HepG2 (cell line): ENCODE data around the gene TMEM87A. TPM values are rescaled to one million over a fixed set of nuclear protein-coding genes. Genes with fewer than 3 reads are reported as not detected.
A peak's percentile ranks its signal among the peaks of the same experiment; 100 is the strongest.

Experiments used
- CSRNP1 ChIP-seq: sonication (generic); formaldehyde crosslinking; IDR thresholded peaks from 2 replicates; pipeline ENCODE4 v1.8.1; 2023; ENCODE audit warnings: mild to moderate bottlenecking, missing genetic modification reagents
- ELF4 ChIP-seq: sonication (generic); formaldehyde crosslinking; IDR thresholded peaks from 2 replicates; pipeline ENCODE4 v1.5.0; 2020; ENCODE audit warnings: missing genetic modification reagents, mild to moderate bottlenecking, moderate library complexity, borderline replicate concordance
- FOSL1 ChIP-seq: sonication (generic); formaldehyde crosslinking; IDR thresholded peaks from 2 replicates; pipeline ENCODE4 v1.9.0; 2021; ENCODE audit warnings: missing genetic modification reagents, borderline replicate concordance
- KAT2B ChIP-seq: fragments of 150-350 bp; IDR thresholded peaks from 2 replicates; pipeline ENCODE4 v1.6.1; 2014; ENCODE audit warnings: low read depth, low read length, borderline replicate concordance
- ZBTB33 ChIP-seq: sonication (generic); formaldehyde crosslinking; IDR thresholded peaks from 2 replicates; pipeline ENCODE4 v1.4.0; 2020; ENCODE audit warnings: missing genetic modification reagents
- ZFP41 ChIP-seq: sonication (generic); formaldehyde crosslinking; IDR thresholded peaks from 2 replicates; pipeline ENCODE4 v1.4.0; 2020; ENCODE audit warnings: mild to moderate bottlenecking, missing genetic modification reagents, borderline replicate concordance
- ZIK1 ChIP-seq: sonication (generic); formaldehyde crosslinking; IDR thresholded peaks from 2 replicates; pipeline ENCODE4 v1.5.0; 2020; ENCODE audit warnings: mild to moderate bottlenecking, low read depth, missing genetic modification reagents, borderline replicate concordance
- ZNF282 ChIP-seq: fragments of 450-650 bp; IDR thresholded peaks from 2 replicates; pipeline ENCODE4 v1.6.1; 2018; ENCODE audit not compliant: partially characterized antibody
- ZNF296 ChIP-seq: sonication (generic); formaldehyde crosslinking; conservative IDR thresholded peaks from 2 replicates; pipeline ENCODE4 v1.5.0; 2020; ENCODE audit warnings: mild to moderate bottlenecking, missing genetic modification reagents
- ZNF350 ChIP-seq: sonication (generic); formaldehyde crosslinking; IDR thresholded peaks from 2 replicates; pipeline ENCODE4 v1.4.0; 2020; ENCODE audit warnings: mild to moderate bottlenecking, low read depth, missing genetic modification reagents, borderline replicate concordance
- ZNF460 ChIP-seq: sonication (generic); formaldehyde crosslinking; IDR thresholded peaks from 2 replicates; pipeline ENCODE4 v1.5.1; 2020; ENCODE audit warnings: missing genetic modification reagents, mild to moderate bottlenecking, borderline replicate concordance
- ZNF781 ChIP-seq: sonication (generic); formaldehyde crosslinking; IDR thresholded peaks from 2 replicates; pipeline ENCODE4 v1.5.1; 2020; ENCODE audit warnings: borderline replicate concordance, mild to moderate bottlenecking, missing genetic modification reagents; ENCODE audit errors: not compliant biosample characterization
- ZNF878 ChIP-seq: sonication (generic); formaldehyde crosslinking; IDR thresholded peaks from 2 replicates; pipeline ENCODE4 v1.8.1; 2023; ENCODE audit warnings: mild to moderate bottlenecking, missing genetic modification reagents, moderate library complexity
- polyA plus RNA-seq, 8 experiments: library from polyadenylated mRNA; depleted of rRNA in 3 of 8; stranded (reverse) in 7 of 8; unstranded in 1 of 8; fragments of >200 nt; fragmentation: Illumina TruSeq in 4 of 8; extraction: Trizol in 4 of 8; gene quantifications; 2 replicates each; pipeline versions ENCODE4 v1.2.1 to v1.2.3, GENCODE V29; 2011 to 2016; ENCODE audit warnings: low read depth in 4 of 8, missing spikeins in 1 of 8, mixed read lengths in 1 of 8; ENCODE audit not compliant: insufficient read depth in 1 of 8
- total RNA-seq, 5 experiments: library from RNA; depleted of rRNA; stranded (reverse); fragments of >200 nt; fragmentation: Illumina TruSeq; extraction: Trizol; gene quantifications; 2 replicates each; pipeline ENCODE4 v1.2.3, GENCODE V29; 2016; ENCODE audit warnings: low read depth in 1 of 5
- TF ChIP-seq, protein P1 (sequence below): sonication (generic); formaldehyde crosslinking; IDR thresholded peaks from 2 replicates; pipeline ENCODE4 v1.5.1; 2020; ENCODE audit warnings: mild to moderate bottlenecking, missing genetic modification reagents
- TF ChIP-seq, protein P2 (sequence below): sonication (generic); formaldehyde crosslinking; IDR thresholded peaks from 2 replicates; pipeline ENCODE4 v1.5.0; 2020; ENCODE audit warnings: mild to moderate bottlenecking, missing genetic modification reagents, moderate library complexity

The TMEM87A gene
- total and polyA plus RNA-seq, 2 of the 13 experiments (the other 11 are each of a cell fraction or from before 2014, with no cell fraction given), result 20.2 to 42.8 TPM

- TF ChIP-seq ZNF350 (no peak), ZNF460 (no peak), ZNF878 (no peak), ZFP41 (CRISPR knock-in tag) (no peak), KAT2B (no peak), ZNF282 (no peak), FOSL1 (CRISPR knock-in tag) (no peak), ZBTB33 (CRISPR knock-in tag) (peak; percentile 98), ZNF296 (CRISPR knock-in tag) (no peak), ELF4 (CRISPR knock-in tag) (no peak), ZIK1 (CRISPR knock-in tag) (no peak), CSRNP1 (CRISPR knock-in tag) (no peak), ZNF781 (CRISPR knock-in tag) (no peak)
- TF ChIP-seq, protein P1, sequence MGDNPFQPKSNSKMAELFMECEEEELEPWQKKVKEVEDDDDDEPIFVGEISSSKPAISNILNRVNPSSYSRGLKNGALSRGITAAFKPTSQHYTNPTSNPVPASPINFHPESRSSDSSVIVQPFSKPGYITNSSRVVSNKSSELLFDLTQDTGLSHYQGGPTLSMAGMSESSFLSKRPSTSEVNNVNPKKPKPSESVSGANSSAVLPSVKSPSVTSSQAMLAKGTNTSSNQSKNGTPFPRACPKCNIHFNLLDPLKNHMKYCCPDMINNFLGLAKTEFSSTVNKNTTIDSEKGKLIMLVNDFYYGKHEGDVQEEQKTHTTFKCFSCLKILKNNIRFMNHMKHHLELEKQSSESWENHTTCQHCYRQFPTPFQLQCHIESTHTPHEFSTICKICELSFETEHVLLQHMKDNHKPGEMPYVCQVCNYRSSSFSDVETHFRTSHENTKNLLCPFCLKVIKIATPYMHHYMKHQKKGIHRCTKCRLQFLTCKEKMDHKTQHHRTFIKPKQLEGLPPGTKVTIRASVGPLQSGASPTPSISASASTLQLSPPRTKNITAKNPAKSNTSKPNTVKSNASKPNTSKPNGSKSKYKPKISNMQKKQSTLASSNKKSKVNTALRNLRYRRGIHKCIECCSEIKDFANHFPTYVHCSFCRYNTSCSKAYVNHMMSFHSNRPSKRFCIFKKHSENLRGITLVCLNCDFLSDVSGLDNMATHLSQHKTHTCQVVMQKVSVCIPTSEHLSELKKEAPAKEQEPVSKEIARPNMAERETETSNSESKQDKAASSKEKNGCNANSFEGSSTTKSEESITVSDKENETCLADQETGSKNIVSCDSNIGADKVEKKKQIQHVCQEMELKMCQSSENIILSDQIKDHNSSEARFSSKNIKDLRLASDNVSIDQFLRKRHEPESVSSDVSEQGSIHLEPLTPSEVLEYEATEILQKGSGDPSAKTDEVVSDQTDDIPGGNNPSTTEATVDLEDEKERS (CRISPR knock-in tag), result no peak
- TF ChIP-seq, protein P2, sequence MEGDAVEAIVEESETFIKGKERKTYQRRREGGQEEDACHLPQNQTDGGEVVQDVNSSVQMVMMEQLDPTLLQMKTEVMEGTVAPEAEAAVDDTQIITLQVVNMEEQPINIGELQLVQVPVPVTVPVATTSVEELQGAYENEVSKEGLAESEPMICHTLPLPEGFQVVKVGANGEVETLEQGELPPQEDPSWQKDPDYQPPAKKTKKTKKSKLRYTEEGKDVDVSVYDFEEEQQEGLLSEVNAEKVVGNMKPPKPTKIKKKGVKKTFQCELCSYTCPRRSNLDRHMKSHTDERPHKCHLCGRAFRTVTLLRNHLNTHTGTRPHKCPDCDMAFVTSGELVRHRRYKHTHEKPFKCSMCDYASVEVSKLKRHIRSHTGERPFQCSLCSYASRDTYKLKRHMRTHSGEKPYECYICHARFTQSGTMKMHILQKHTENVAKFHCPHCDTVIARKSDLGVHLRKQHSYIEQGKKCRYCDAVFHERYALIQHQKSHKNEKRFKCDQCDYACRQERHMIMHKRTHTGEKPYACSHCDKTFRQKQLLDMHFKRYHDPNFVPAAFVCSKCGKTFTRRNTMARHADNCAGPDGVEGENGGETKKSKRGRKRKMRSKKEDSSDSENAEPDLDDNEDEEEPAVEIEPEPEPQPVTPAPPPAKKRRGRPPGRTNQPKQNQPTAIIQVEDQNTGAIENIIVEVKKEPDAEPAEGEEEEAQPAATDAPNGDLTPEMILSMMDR (CRISPR knock-in tag), result peak; percentile 54
Measured at GRCh38 chr15:42226648-42227047, 46.6 kb downstream of the TMEM87A start (continued).
